ENCODE data around the gene NGFR. TPM values are rescaled to one million over a fixed set of nuclear protein-coding genes. Genes with fewer than 3 reads are reported as not detected.

The NGFR gene
- total RNA-seq, 1 donor from 2014 or later: 1.2 TPM

DNA sequence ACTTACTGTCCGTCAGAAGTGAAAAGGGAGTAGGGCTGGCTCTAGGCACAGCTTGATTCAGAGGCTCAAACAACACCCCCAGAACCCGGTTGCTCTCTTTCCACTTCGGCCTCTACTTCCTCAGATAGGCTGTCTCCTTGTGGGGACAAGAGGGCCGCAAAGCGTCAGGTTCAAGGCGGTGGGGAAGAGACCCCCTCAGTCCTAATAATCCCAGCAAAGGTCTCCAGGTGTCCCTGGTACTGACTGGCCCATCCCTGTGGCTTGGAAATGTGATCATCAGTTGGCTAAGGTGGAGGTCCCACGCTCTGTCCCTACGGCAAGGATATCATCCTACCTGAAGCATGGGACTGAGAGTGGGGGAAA lies 26.0 kb downstream of the NGFR start:
- Mint-ChIP-seq H3K9me3 (no peaks in the 10 kb centered on the region), H3K4me1 (peaks cover 2% of the 10 kb centered on the region), H3K27me3 (peaks cover 16% of the 10 kb centered on the region), H3K4me3 (no peak overlapping the region), H3K27ac (no peak overlapping the region), H3K36me3 (ENCODE audit: low read depth) (no peaks in the 10 kb centered on the region)
- TF ChIP-seq, protein P1, sequence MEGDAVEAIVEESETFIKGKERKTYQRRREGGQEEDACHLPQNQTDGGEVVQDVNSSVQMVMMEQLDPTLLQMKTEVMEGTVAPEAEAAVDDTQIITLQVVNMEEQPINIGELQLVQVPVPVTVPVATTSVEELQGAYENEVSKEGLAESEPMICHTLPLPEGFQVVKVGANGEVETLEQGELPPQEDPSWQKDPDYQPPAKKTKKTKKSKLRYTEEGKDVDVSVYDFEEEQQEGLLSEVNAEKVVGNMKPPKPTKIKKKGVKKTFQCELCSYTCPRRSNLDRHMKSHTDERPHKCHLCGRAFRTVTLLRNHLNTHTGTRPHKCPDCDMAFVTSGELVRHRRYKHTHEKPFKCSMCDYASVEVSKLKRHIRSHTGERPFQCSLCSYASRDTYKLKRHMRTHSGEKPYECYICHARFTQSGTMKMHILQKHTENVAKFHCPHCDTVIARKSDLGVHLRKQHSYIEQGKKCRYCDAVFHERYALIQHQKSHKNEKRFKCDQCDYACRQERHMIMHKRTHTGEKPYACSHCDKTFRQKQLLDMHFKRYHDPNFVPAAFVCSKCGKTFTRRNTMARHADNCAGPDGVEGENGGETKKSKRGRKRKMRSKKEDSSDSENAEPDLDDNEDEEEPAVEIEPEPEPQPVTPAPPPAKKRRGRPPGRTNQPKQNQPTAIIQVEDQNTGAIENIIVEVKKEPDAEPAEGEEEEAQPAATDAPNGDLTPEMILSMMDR (IDR thresholded peaks at IDR 0.05): no peak
- ATAC-seq (ENCODE audit: low read depth): no peak
- POLR2A ChIA-PET: no interaction called here
- intact Hi-C loops (cut with micrococcal nuclease): no loop called here
- CTCF ChIA-PET: interaction anchor here (0.6 kb wide), 1 partner anchor 384 kb away, joined by 3 read pairs; no protein-coding TSS in a partner anchor
- DNase-seq: no peak

DNA sequence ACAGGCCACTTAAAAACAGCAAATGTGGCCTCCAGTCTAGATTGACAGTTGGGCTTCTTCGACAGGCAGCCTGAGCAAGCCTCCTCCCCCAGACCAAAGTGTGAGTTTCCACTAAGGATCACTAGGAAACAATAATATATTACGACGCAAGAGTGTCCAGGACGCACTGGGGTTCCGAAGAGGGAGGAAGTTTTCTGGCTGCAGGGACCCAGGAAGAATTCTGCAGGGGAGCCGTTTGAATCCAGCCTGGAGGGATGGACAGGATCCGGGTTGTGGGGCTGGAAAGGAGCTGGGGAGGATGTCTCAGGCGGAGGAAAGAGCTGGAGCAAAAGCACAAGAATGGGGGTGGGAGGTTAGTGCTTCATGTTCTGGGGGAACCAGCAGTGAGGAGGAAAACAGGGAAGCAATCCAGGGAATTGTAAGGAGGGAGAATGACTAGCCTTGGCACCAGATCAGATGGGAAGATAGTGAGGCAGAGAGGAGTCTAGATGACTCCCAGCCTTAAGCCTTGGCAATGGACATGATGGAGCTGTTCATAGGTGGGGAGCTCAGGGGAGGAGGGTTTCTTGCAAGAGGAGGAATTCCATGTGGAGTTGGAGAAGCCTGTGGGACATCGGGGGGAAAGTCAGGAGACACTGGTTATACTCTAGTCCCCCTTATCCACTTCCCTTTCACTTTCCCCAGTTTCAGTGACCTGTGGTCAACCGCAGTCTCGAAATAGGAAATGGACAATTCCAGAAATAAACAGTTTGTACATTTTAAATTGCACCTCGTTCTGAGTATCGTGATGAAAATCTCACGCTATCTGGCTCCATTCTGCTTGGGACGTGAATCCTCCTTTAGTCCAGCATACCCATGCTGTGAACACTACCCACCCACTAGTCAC lies 26.6 kb downstream of the NGFR start:
- intact Hi-C loops (cut with micrococcal nuclease): no loop called here
- Mint-ChIP-seq H3K9me3 (no peaks in the 10 kb centered on the region), H3K36me3 (ENCODE audit: low read depth) (no peaks in the 10 kb centered on the region), H3K4me1 (peaks cover 2% of the 10 kb centered on the region), H3K4me3 (no peak overlapping the region), H3K27me3 (peaks cover 17% of the 10 kb centered on the region), H3K27ac (no peak overlapping the region)
- ChIA-PET POLR2A (no interaction called here), CTCF (interaction anchor here (0.6 kb wide), 1 partner anchor 385 kb away, joined by 3 read pairs; no protein-coding TSS in a partner anchor)
- DNase-seq (no peak), ATAC-seq (ENCODE audit: low read depth) (no peak)
- TF ChIP-seq, protein P1 (IDR thresholded peaks at IDR 0.05): no peak

DNA sequence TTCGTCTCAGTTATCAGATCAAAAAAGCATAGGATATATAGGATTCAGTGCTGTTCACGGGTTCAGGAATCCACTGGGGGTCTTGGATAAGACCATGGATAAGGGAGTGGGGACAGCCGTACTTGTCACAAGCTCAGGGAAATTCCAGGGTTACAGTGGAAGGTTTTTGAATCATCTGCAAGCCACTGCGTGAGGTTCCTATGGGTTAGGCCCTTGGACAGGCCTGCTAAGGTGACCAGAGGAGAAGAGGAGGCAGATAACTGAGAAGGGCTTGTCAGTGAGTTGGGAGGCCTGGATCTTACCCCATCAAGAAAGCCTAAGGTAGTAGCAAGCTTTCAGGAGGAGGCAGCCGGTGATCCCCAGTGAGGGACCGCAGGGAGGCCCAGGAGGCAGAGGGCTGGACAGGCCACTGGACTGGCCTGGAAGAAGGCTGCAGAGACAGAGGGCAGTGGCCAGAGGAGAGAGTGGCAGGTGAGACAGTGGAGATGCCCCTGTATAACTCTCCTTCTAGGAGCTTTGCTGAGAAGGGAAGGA lies 27.3 kb downstream of the NGFR start:
- Mint-ChIP-seq H3K36me3 (ENCODE audit: low read depth) (no peaks in the 10 kb centered on the region), H3K4me3 (no peak overlapping the region), H3K4me1 (peaks cover 2% of the 10 kb centered on the region), H3K27ac (no peak overlapping the region), H3K27me3 (peaks cover 19% of the 10 kb centered on the region), H3K9me3 (no peaks in the 10 kb centered on the region)
- ChIA-PET POLR2A (no interaction called here), CTCF (no interaction called here)
- TF ChIP-seq, protein P1 (IDR thresholded peaks at IDR 0.05): no peak
- intact Hi-C loops (cut with micrococcal nuclease): no loop called here
- ATAC-seq (ENCODE audit: low read depth): no peak
- no peak for DNase-seq

DNA sequence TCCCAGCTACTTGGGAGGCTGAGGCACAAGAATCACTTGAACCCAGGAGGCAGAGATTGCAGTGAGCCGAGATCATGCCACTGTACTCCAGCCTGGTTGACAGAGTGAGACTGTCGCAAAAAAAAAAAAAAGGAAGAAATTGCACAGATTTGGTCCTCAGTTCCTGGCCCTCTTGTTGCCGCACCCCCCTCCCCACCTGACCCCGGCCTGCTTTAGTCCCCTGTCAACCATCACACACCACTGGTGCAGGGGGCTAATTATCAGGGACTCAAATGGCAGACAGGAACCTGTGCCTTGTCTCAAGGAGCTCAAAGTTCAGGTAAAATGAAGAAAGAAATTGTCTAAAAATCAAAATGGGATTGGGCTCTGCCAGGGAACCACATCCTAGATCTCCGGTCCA lies 28.1 kb downstream of the NGFR start:
- no peak overlapping the region for H3K4me3 Mint-ChIP-seq
- H3K4me1 Mint-ChIP-seq: peaks cover 2% of the 10 kb centered on the region
- ChIA-PET POLR2A (interaction anchor here (0.6 kb wide), 1 partner anchor 874 kb away, joined by 8 read pairs; no protein-coding TSS in a partner anchor), CTCF (no interaction called here)
- H3K27ac Mint-ChIP-seq: no peak overlapping the region
- no peaks in the 10 kb centered on the region for H3K36me3 Mint-ChIP-seq (ENCODE audit: low read depth)
- DNase-seq (no peak), ATAC-seq (ENCODE audit: low read depth) (no peak)
- TF ChIP-seq, protein P1 (IDR thresholded peaks at IDR 0.05): no peak
- intact Hi-C loops (cut with micrococcal nuclease): no loop called here
- H3K9me3 Mint-ChIP-seq: no peaks in the 10 kb centered on the region
- peaks cover 19% of the 10 kb centered on the region for H3K27me3 Mint-ChIP-seq

DNA sequence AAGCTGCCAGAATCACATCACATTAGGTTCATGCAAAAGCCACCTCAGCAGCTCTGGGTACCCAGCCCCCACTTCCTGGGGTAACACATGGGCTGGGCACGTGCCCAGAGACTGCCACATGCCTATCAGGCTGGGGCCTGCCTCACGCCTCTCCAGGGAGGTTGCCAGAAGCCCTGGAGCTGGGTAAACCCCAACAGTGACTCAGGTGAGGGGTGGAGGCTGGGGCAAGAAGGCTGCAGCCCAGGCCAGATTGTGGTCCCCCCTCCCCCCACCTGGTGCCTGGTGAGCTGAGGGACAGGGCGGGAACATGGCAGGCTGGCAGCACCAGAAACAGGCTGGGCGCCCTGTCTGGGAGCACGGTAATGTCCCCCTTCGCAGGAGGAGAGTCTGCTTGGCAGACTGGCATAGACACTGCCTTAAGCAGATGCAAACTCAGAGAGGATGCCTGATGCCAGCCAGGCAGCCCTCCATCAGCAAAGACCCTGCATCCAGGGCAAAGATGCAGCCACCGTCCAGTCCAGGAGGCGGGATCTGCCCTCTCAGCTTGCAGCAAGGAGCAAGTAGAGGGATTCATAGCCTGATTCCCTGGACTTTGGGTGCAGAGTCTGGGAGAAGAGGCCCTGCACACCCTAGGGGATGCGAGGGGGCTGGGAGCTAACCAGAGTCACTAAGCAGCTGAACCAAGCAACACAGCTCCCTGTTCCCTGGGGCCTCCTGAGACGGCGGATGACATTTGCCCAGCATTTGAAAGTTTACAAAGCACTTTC lies 28.8 kb downstream of the NGFR start:
- no peak overlapping the region for H3K4me3 Mint-ChIP-seq
- peaks cover 22% of the 10 kb centered on the region for H3K27me3 Mint-ChIP-seq
- H3K27ac Mint-ChIP-seq: no peak overlapping the region
- TF ChIP-seq, protein P1 (IDR thresholded peaks at IDR 0.05): no peak
- peaks cover 2% of the 10 kb centered on the region for H3K4me1 Mint-ChIP-seq
- ATAC-seq (ENCODE audit: low read depth) (peak; percentile 62), DNase-seq (no peak)
- CTCF ChIA-PET: no interaction called here
- intact Hi-C loops (cut with micrococcal nuclease): no loop called here
- no peaks in the 10 kb centered on the region for H3K9me3 Mint-ChIP-seq
- POLR2A ChIA-PET: interaction anchor here (0.6 kb wide), 1 partner anchor 874 kb away, joined by 8 read pairs; no protein-coding TSS in a partner anchor
- no peaks in the 10 kb centered on the region for H3K36me3 Mint-ChIP-seq (ENCODE audit: low read depth)

Data from activated B cell treated with CpG ODN at 0.5 μM for 24 hours (primary cell).